NT2/D1 (cell line): ENCODE results near the gene TCIRG1.

Experiments used
- DNase-seq: peaks from one replicate; pipeline ENCODE4 v3.0.0-alpha.2; 2011; ENCODE audit warnings: low read depth, low spot score
- H3K27me3 ChIP-seq: 2 replicates; pipeline ENCODE4 v1.6.0; 2011; ENCODE audit warnings: mild to moderate bottlenecking; ENCODE audit not compliant: insufficient read length, insufficient read depth
- H3K36me3 ChIP-seq: 2 replicates; pipeline ENCODE4 v1.6.1; 2011; ENCODE audit warnings: mild to moderate bottlenecking, low read length, mixed read lengths; ENCODE audit not compliant: insufficient read depth, insufficient read length
- H3K4me1 ChIP-seq: 2 replicates; pipeline ENCODE4 v1.5.1; 2011; ENCODE audit not compliant: insufficient read depth, insufficient read length
- H3K4me3 ChIP-seq: 2 replicates; pipeline ENCODE4 v1.5.1; 2011; ENCODE audit warnings: low read depth; ENCODE audit not compliant: insufficient read length
- H3K9ac ChIP-seq: 2 replicates; pipeline ENCODE4 v1.6.0; 2011; ENCODE audit warnings: low read depth; ENCODE audit not compliant: insufficient read length
- H3K9me3 ChIP-seq: 2 replicates; pipeline ENCODE4 v1.5.1; 2011; ENCODE audit warnings: mild to moderate bottlenecking, low read length; ENCODE audit not compliant: insufficient read depth
- SUZ12 ChIP-seq: IDR thresholded peaks from 2 replicates; pipeline ENCODE4 v1.6.1; 2011; ENCODE audit not compliant: insufficient read length, insufficient read depth; ENCODE audit errors: extremely low read depth
- YY1 ChIP-seq: IDR thresholded peaks from 2 replicates; pipeline ENCODE4 v1.6.1; 2011; ENCODE audit not compliant: insufficient read length, insufficient read depth
- ZNF274 ChIP-seq: IDR thresholded peaks from 2 replicates; pipeline ENCODE4 v1.6.1; 2011; ENCODE audit warnings: mild to moderate bottlenecking, low read depth, low read length

Gene TCIRG1

DNA sequence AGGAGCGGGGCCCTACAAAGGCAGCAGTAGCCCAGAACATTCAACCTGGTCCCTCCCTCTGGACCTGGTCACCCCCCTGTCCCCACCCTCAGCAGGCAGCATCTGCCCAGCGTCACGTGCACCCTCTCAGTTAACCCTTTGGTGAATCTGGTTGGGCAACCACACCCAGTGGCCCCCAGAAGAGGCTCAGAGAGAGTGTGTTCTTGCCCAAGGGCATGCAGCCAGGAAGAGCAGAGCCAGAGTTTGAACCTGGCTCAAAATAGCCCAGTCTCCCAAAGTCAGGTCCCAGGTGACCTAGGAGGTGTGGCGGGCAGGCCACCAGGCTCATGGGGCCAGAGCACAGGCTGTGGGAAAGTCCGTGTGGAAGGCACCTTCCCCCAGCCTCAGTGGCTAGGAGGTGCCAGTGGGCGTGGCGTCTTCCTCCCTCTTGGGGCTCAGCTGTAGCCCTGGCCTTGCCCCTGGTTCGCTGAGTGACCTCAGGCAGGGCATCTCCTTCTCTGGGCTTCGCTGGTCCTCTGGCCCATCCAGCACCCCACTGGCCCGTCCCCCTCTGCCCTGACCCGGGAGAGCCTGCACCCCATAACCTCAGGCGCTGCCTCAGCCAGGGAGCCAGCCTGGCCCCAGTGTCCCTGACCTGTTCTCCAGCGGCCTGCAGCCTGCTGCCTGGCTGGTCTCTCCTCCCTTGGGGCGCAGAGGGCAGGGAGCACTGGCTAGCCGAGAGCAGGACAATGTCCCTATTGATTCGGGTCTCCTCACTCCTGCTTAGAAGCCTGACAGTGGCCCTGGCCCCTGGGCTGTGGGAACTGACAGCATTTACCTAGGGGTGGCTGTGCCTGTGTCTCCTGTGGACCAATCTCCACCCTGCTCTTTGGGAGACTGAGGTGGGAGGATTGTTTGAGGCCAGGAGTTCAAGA lies 21.7 kb upstream of the TCIRG1 start:
- peaks cover 61% of the 10 kb centered on the region for H3K4me1 ChIP-seq
- H3K9me3 ChIP-seq, result no peaks in the 10 kb centered on the region
- no peaks in the 10 kb centered on the region for H3K36me3 ChIP-seq
- no peak for DNase-seq
- TF ChIP-seq ZNF274, result no peak
- no peak for TF ChIP-seq SUZ12
- TF ChIP-seq YY1, result no peak
- no peaks in the 10 kb centered on the region for H3K27me3 ChIP-seq
- H3K9ac ChIP-seq, result peak overlapping the region; percentile 53
- no peak overlapping the region for H3K4me3 ChIP-seq

DNA sequence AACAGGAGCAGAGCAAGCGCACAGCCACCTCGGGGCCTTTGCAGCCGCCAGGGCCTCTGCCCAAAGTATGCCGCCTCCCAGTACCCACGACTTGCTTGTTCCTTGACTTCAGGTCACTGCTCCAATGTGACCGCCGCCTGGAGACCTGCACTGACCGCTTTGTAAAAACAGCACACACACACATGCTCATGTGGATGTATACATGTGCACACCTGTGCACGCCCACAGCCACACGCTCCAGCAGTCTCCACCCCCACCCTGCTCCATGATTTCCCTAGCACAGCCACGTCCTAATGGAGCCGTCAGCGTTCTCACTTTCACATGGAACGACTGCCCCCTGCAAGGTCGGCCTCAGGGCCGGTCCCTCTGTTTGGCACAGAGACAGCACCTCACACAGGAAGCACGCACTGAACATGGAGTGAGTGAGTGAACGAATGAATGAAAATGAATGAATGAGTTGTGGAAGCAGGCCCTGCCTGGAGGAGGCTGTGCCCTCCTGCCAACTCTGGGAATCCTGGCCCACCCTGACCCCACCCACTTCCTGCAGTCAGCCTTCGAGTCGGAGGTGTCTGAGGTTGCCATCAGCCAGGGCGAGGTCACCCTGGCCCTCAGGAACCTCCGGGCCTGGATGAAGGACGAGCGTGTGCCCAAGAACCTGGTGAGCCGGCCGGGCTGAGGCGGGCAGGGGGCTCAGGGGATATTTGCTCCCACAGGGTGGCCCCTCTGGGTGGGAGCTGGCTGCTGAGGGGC lies 20.7 kb upstream of the TCIRG1 start:
- Histone ChIP-seq H3K9ac (peak overlapping the region; percentile 53), H3K9me3 (no peaks in the 10 kb centered on the region), H3K4me3 (no peak overlapping the region), H3K36me3 (no peaks in the 10 kb centered on the region), H3K4me1 (peaks cover 54% of the 10 kb centered on the region), H3K27me3 (no peaks in the 10 kb centered on the region)
- TF ChIP-seq YY1 (no peak), SUZ12 (no peak), ZNF274 (no peak)
- no peak for DNase-seq

DNA sequence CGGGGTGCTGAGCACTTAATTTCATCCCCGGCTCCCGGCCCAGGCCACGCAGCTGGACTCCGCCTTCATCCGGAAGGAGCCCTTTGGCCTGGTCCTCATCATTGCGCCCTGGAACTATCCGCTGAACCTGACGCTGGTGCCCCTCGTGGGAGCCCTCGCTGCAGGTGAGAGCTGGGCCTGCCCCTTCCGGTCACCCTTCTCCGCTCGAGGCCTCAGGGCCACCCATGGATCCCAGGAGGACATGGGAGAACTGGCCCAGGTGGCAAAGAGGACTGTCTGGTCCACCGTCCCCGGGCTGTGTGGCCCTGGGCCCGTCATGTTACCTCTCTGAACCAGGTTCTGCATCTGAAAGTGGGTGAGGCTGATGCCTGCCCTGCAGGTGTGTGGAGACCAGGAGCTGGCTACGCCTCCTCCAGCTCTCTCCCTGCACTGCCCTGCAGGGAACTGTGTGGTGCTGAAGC lies 20.1 kb upstream of the TCIRG1 start:
- DNase-seq, result no peak
- Histone ChIP-seq H3K9ac (no peak overlapping the region), H3K9me3 (no peaks in the 10 kb centered on the region), H3K4me1 (peaks cover 50% of the 10 kb centered on the region), H3K27me3 (no peaks in the 10 kb centered on the region), H3K36me3 (no peaks in the 10 kb centered on the region), H3K4me3 (no peak overlapping the region)
- TF ChIP-seq ZNF274 (no peak), SUZ12 (no peak), YY1 (no peak)

DNA sequence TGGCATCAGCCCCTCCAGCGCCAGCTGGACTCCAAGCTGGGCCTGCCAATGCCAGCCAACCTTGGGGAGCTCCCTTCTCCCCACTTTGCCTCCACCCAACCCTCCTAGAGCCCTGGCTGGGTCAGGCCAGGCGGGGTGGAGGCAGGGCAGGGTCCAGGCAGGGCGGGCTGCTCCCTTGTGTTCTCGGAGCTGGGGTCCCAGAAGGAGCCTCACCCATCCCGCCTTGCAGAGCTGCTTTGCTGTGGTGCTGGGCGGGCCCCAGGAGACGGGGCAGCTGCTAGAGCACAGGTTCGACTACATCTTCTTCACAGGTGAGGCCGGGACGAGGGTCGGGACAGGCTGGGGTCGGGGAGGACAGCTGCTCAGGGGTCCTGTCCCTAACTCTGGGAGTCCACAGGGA lies 19.3 kb upstream of the TCIRG1 start:
- Histone ChIP-seq H3K4me3 (no peak overlapping the region), H3K27me3 (no peaks in the 10 kb centered on the region), H3K9me3 (no peaks in the 10 kb centered on the region), H3K4me1 (peaks cover 43% of the 10 kb centered on the region), H3K9ac (no peak overlapping the region), H3K36me3 (peaks cover 6% of the 10 kb centered on the region)
- DNase-seq, result no peak
- TF ChIP-seq YY1, result no peak

DNA sequence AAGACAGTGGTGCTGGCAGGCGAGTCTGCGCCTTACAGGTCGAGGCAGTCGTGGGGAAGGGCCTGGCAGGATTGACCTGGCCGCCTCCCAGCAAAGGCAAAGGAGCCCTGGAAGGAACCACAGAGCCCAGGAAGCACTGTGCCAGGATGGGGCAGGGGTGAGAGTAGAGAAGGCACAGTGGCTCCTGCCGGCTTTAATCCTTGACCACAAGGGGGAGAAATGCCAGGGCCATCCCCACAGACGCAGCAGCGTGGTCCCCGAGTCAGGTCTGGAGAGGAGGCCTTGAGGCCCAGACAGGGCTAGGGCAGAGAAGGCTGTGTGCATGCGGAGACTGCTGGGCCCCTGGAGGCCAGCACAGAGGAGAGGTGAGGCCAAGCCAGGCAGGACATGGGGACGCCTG lies 18.2 kb upstream of the TCIRG1 start:
- Histone ChIP-seq H3K9me3 (no peaks in the 10 kb centered on the region), H3K27me3 (no peaks in the 10 kb centered on the region), H3K4me1 (peaks cover 35% of the 10 kb centered on the region), H3K36me3 (peaks cover 15% of the 10 kb centered on the region), H3K4me3 (no peak overlapping the region), H3K9ac (peak overlapping the region; percentile 59)
- TF ChIP-seq SUZ12, result no peak
- no peak for TF ChIP-seq ZNF274
- TF ChIP-seq YY1, result no peak
- DNase-seq, result no peak

DNA sequence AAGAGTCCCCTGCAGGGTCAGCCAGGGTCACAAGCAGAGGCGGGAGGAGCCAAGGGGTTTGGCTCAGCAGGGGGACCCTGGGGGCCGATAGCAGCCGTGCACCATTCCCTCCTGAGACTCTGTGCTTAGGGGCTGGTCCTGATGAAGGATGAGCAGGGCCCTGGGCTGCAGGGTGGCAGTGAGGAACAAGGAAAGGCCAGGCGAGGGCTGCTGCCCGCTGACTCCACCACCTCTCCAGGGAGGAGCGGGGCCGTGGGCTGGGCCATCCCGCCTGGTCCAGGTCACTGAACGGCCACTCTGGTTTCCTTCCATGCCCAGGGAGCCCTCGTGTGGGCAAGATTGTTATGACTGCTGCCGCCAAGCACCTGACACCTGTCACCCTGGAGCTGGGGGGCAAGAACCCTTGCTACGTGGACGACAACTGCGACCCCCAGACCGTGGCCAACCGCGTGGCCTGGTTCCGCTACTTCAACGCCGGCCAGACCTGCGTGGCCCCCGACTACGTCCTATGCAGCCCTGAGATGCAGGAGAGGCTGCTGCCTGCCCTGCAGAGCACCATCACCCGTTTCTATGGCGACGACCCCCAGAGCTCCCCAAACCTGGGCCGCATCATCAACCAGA lies 17.5 kb upstream of the TCIRG1 start:
- Histone ChIP-seq H3K27me3 (no peaks in the 10 kb centered on the region), H3K4me3 (no peak overlapping the region), H3K36me3 (peaks cover 22% of the 10 kb centered on the region), H3K4me1 (peaks cover 35% of the 10 kb centered on the region), H3K9me3 (no peaks in the 10 kb centered on the region), H3K9ac (peak overlapping the region; percentile 59)
- DNase-seq, result no peak
- TF ChIP-seq YY1, result no peak
- no peak for TF ChIP-seq ZNF274
- TF ChIP-seq SUZ12, result no peak

DNA sequence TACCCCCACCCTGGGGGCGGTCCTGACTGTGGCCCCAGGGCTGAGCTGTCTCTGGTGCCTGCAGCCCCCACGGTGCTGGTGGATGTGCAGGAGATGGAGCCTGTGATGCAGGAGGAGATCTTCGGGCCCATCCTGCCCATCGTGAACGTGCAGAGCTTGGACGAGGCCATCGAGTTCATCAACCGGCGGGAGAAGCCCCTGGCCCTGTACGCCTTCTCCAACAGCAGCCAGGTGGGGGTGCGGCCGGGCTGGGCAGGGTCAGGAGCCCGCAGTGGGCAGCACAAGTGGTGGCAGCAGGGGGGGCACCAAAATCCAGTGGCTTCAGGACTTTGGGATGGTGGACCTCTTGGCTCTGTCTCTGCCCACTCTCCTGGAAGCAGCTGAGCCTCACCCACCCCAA lies 16.3 kb upstream of the TCIRG1 start:
- H3K9ac ChIP-seq, result no peak overlapping the region
- H3K27me3 ChIP-seq, result no peaks in the 10 kb centered on the region
- peaks cover 31% of the 10 kb centered on the region for H3K4me1 ChIP-seq
- DNase-seq, result no peak
- no peak for TF ChIP-seq ZNF274
- TF ChIP-seq YY1, result no peak
- TF ChIP-seq SUZ12, result no peak
- no peaks in the 10 kb centered on the region for H3K9me3 ChIP-seq
- no peak overlapping the region for H3K4me3 ChIP-seq
- H3K36me3 ChIP-seq, result peaks cover 31% of the 10 kb centered on the region
